Liver (tissue), 3 donors: ENCODE data around the gene C18orf54.

Source experiments
- EGR1 ChIP-seq, 2 donors: IDR thresholded peaks; 2 replicates each; pipeline ENCODE4 v1.6.1; 2016 to 2018; ENCODE audit warnings: antibody characterized with exemption in 2 of 2, low read depth in 2 of 2
- JUND ChIP-seq, 2 donors: IDR thresholded peaks; 2 replicates each; pipeline ENCODE4 v1.6.1; 2016; ENCODE audit warnings: antibody characterized with exemption in 2 of 2
- RAD21 ChIP-seq, 2 donors: IDR thresholded peaks; 2 replicates each; pipeline ENCODE4 v1.6.1; 2016; ENCODE audit warnings: antibody characterized with exemption in 2 of 2, mild to moderate bottlenecking in 2 of 2
- RXRA ChIP-seq, 2 donors: IDR thresholded peaks; 2 replicates each; pipeline ENCODE4 v1.6.1; 2017 to 2018; ENCODE audit warnings: antibody characterized with exemption in 2 of 2, mild to moderate bottlenecking in 1 of 2
- SP1 ChIP-seq: IDR thresholded peaks from 2 replicates; pipeline ENCODE4 v1.6.1; 2018; ENCODE audit warnings: antibody characterized with exemption, mild to moderate bottlenecking
- TAF1 ChIP-seq: conservative IDR thresholded peaks from 2 replicates; pipeline ENCODE4 v1.6.1; 2016; ENCODE audit warnings: antibody characterized with exemption, mild to moderate bottlenecking
- YY1 ChIP-seq: IDR thresholded peaks from 2 replicates; pipeline ENCODE4 v1.6.1; 2016; ENCODE audit warnings: antibody characterized with exemption, mild to moderate bottlenecking
- TF ChIP-seq, protein P1 (sequence below): IDR thresholded peaks from 2 replicates; pipeline ENCODE4 v1.6.1; 2016; ENCODE audit warnings: antibody characterized with exemption, mild to moderate bottlenecking
- TF ChIP-seq, protein P2 (sequence below): IDR thresholded peaks from 2 replicates; pipeline ENCODE4 v1.6.1; 2016; ENCODE audit warnings: antibody characterized with exemption
- TF ChIP-seq, protein P3 (sequence below): fragments of 150-350 bp; IDR thresholded peaks from 2 replicates; pipeline ENCODE4 v1.5.1; 2017; ENCODE audit warnings: improper control_type of control experiment, low read depth, low read length; ENCODE audit not compliant: missing input control
- TF ChIP-seq, protein P4 (sequence below): IDR thresholded peaks from 2 replicates; pipeline ENCODE4 v1.6.1; 2016; ENCODE audit warnings: antibody characterized with exemption
- donor health status: healthy.
- donor health status: healthy.

GRCh38 chr18:54329787-54330186 lies 27.9 kb upstream of the C18orf54 start:
- TF ChIP-seq, protein P1, sequence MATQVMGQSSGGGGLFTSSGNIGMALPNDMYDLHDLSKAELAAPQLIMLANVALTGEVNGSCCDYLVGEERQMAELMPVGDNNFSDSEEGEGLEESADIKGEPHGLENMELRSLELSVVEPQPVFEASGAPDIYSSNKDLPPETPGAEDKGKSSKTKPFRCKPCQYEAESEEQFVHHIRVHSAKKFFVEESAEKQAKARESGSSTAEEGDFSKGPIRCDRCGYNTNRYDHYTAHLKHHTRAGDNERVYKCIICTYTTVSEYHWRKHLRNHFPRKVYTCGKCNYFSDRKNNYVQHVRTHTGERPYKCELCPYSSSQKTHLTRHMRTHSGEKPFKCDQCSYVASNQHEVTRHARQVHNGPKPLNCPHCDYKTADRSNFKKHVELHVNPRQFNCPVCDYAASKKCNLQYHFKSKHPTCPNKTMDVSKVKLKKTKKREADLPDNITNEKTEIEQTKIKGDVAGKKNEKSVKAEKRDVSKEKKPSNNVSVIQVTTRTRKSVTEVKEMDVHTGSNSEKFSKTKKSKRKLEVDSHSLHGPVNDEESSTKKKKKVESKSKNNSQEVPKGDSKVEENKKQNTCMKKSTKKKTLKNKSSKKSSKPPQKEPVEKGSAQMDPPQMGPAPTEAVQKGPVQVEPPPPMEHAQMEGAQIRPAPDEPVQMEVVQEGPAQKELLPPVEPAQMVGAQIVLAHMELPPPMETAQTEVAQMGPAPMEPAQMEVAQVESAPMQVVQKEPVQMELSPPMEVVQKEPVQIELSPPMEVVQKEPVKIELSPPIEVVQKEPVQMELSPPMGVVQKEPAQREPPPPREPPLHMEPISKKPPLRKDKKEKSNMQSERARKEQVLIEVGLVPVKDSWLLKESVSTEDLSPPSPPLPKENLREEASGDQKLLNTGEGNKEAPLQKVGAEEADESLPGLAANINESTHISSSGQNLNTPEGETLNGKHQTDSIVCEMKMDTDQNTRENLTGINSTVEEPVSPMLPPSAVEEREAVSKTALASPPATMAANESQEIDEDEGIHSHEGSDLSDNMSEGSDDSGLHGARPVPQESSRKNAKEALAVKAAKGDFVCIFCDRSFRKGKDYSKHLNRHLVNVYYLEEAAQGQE = no peak
- TF ChIP-seq, protein P2, sequence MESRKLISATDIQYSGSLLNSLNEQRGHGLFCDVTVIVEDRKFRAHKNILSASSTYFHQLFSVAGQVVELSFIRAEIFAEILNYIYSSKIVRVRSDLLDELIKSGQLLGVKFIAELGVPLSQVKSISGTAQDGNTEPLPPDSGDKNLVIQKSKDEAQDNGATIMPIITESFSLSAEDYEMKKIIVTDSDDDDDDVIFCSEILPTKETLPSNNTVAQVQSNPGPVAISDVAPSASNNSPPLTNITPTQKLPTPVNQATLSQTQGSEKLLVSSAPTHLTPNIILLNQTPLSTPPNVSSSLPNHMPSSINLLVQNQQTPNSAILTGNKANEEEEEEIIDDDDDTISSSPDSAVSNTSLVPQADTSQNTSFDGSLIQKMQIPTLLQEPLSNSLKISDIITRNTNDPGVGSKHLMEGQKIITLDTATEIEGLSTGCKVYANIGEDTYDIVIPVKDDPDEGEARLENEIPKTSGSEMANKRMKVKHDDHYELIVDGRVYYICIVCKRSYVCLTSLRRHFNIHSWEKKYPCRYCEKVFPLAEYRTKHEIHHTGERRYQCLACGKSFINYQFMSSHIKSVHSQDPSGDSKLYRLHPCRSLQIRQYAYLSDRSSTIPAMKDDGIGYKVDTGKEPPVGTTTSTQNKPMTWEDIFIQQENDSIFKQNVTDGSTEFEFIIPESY = no peak
- TF ChIP-seq, protein P3, sequence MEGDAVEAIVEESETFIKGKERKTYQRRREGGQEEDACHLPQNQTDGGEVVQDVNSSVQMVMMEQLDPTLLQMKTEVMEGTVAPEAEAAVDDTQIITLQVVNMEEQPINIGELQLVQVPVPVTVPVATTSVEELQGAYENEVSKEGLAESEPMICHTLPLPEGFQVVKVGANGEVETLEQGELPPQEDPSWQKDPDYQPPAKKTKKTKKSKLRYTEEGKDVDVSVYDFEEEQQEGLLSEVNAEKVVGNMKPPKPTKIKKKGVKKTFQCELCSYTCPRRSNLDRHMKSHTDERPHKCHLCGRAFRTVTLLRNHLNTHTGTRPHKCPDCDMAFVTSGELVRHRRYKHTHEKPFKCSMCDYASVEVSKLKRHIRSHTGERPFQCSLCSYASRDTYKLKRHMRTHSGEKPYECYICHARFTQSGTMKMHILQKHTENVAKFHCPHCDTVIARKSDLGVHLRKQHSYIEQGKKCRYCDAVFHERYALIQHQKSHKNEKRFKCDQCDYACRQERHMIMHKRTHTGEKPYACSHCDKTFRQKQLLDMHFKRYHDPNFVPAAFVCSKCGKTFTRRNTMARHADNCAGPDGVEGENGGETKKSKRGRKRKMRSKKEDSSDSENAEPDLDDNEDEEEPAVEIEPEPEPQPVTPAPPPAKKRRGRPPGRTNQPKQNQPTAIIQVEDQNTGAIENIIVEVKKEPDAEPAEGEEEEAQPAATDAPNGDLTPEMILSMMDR = no peak
- TF ChIP-seq TAF1 (no peak), RAD21 (IDR thresholded peaks at IDR 0.05) (no peak), SP1 (no peak), EGR1 (IDR thresholded peaks at IDR 0.05; ENCODE audit: low read depth in 2 of 2) (no peak), YY1 (no peak), JUND (IDR thresholded peaks at IDR 0.05) (no peak), RXRA (IDR thresholded peaks at IDR 0.05) (no peak)
- TF ChIP-seq, protein P4, sequence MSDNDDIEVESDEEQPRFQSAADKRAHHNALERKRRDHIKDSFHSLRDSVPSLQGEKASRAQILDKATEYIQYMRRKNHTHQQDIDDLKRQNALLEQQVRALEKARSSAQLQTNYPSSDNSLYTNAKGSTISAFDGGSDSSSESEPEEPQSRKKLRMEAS = no peak
